Nephron progenitor cell (in vitro differentiated cells): ENCODE measurements around the gene CACNA2D2.

Experiments used
- DNase-seq: peaks from one replicate; pipeline ENCODE4 v3.0.0; 2021
- H3K27ac Mint-ChIP-seq: 2 replicates; pipeline ENCODE4 v1.8.0; 2021; ENCODE audit warnings: mild to moderate bottlenecking, moderate library complexity, mixed read lengths
- H3K27me3 Mint-ChIP-seq: 2 replicates; pipeline ENCODE4 v1.8.0; 2021; ENCODE audit warnings: mild to moderate bottlenecking, low read depth, mixed read lengths; ENCODE audit not compliant: poor library complexity
- H3K36me3 Mint-ChIP-seq: 2 replicates; pipeline ENCODE4 v1.8.0; 2021; ENCODE audit warnings: low read depth, mixed read lengths
- H3K4me1 Mint-ChIP-seq: 2 replicates; pipeline ENCODE4 v1.8.0; 2021; ENCODE audit warnings: mixed read lengths
- H3K4me3 Mint-ChIP-seq: 2 replicates; pipeline ENCODE4 v1.8.0; 2021; ENCODE audit warnings: mild to moderate bottlenecking, moderate library complexity, mixed read lengths
- H3K9me3 Mint-ChIP-seq: 2 replicates; pipeline ENCODE4 v1.8.0; 2021; ENCODE audit warnings: mild to moderate bottlenecking, moderate library complexity, mixed read lengths
- TF ChIP-seq, protein P1 (sequence below): fragments of 200-600 bp; sonication (generic); IDR thresholded peaks from 2 replicates; pipeline ENCODE4 v1.5.0; 2021; ENCODE audit warnings: antibody characterized with exemption

Gene CACNA2D2

GRCh38 chr3:50338965-50339364 lies 164.5 kb downstream of the CACNA2D2 start:
- Mint-ChIP-seq H3K4me3 (peak overlapping the region; percentile 94), H3K36me3 (no peaks in the 10 kb centered on the region), H3K9me3 (peaks cover 2% of the 10 kb centered on the region), H3K27ac (no peak overlapping the region), H3K4me1 (peaks cover 50% of the 10 kb centered on the region), H3K27me3 (peaks cover 63% of the 10 kb centered on the region)
- no peak for DNase-seq
- TF ChIP-seq, protein P1, sequence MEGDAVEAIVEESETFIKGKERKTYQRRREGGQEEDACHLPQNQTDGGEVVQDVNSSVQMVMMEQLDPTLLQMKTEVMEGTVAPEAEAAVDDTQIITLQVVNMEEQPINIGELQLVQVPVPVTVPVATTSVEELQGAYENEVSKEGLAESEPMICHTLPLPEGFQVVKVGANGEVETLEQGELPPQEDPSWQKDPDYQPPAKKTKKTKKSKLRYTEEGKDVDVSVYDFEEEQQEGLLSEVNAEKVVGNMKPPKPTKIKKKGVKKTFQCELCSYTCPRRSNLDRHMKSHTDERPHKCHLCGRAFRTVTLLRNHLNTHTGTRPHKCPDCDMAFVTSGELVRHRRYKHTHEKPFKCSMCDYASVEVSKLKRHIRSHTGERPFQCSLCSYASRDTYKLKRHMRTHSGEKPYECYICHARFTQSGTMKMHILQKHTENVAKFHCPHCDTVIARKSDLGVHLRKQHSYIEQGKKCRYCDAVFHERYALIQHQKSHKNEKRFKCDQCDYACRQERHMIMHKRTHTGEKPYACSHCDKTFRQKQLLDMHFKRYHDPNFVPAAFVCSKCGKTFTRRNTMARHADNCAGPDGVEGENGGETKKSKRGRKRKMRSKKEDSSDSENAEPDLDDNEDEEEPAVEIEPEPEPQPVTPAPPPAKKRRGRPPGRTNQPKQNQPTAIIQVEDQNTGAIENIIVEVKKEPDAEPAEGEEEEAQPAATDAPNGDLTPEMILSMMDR, result no peak

DNA sequence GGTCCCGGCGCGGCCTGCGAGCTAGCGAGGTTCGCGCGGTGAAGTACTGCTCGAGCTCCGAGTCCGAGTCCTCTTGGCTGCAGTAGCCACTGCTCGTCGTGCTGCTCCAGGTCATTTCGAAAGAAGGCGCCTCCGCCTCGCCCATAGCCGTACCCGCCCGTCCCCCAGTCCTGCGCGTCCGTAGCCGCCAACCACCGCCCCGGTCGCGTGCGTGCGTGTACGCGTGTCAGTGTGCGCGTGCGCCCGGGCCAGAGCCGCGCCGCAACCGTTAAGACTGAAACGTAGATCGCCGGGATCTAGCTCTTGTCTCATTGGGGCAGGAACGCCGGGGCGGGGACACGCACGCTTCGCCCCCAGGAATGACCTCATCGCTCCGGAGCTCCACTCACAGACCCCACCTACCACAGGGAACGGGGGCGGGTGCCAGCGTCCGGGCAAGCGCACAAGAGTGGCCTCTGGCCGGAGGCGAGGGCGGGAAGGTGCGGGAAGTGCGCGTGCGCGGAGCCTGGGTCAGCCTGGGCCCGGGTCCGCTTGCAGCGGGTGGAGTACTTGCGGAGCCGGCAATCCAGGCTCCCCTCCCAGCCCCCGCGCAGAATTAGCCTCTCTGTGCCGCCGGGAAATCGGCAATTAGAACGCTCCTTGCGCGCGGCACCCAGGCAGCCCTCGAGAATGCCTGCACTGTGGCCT lies 166.1 kb downstream of the CACNA2D2 start:
- peak overlapping the region; percentile 99 for H3K27ac Mint-ChIP-seq
- H3K4me1 Mint-ChIP-seq, result peaks cover 55% of the 10 kb centered on the region
- TF ChIP-seq, protein P1, result no peak
- peak overlapping the region; percentile 94 for H3K4me3 Mint-ChIP-seq
- peaks cover 46% of the 10 kb centered on the region for H3K27me3 Mint-ChIP-seq
- H3K36me3 Mint-ChIP-seq, result no peaks in the 10 kb centered on the region
- DNase-seq, result peak; percentile 99
- H3K9me3 Mint-ChIP-seq, result no peaks in the 10 kb centered on the region

- H3K27me3 Mint-ChIP-seq, result peaks cover 39% of the 10 kb centered on the region
- peaks cover 55% of the 10 kb centered on the region for H3K4me1 Mint-ChIP-seq
- peak overlapping the region; percentile 94 for H3K4me3 Mint-ChIP-seq
- peak overlapping the region; percentile 95 for H3K27ac Mint-ChIP-seq
- no peaks in the 10 kb centered on the region for H3K36me3 Mint-ChIP-seq
- H3K9me3 Mint-ChIP-seq, result no peaks in the 10 kb centered on the region
- TF ChIP-seq, protein P1, result no peak
- DNase-seq, result no peak
These were observed 166.8 kb downstream of the CACNA2D2 start for GRCh38 chr3:50336452-50337174.

DNA sequence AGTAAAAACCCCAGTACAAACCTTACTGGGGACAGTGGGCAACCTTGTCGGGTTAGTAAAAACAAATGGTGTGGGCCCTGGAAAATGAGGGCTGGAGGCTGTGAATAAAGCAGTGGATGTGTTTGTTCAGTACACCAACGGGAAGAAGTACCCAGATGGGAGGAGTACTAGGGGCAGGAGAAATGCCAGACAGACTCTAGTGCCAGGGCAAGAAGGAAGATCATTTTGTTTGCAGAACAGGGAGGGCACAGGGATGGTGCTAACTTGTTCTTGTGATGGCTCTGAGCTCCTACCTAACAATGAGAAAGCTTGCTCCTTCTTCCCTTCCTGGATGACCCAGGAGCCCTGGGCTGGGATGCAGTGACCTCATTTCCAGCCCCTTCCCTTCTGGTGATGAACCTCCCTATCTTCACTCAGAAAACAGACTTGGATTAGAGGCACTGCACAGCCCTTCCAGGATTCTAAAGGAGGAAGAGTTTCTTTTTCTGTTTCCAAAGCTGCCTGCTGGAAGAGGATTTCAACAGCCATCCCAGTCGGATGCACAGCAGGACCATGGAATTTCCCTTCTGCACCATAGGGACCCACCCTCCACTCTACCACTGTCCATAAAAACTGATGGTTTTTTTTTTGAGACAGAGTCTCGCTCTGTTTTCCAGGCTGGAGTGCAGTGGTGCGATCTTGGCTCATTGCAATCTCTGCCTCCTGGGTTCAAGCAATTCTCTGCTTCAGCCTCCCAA lies 168.9 kb downstream of the CACNA2D2 start:
- DNase-seq, result no peak
- peaks cover 48% of the 10 kb centered on the region for H3K4me1 Mint-ChIP-seq
- no peaks in the 10 kb centered on the region for H3K9me3 Mint-ChIP-seq
- peaks cover 18% of the 10 kb centered on the region for H3K27me3 Mint-ChIP-seq
- H3K27ac Mint-ChIP-seq, result peak overlapping the region; percentile 88
- peak overlapping the region; percentile 61 for H3K4me3 Mint-ChIP-seq
- peaks cover 7% of the 10 kb centered on the region for H3K36me3 Mint-ChIP-seq
- TF ChIP-seq, protein P1, result no peak

DNA sequence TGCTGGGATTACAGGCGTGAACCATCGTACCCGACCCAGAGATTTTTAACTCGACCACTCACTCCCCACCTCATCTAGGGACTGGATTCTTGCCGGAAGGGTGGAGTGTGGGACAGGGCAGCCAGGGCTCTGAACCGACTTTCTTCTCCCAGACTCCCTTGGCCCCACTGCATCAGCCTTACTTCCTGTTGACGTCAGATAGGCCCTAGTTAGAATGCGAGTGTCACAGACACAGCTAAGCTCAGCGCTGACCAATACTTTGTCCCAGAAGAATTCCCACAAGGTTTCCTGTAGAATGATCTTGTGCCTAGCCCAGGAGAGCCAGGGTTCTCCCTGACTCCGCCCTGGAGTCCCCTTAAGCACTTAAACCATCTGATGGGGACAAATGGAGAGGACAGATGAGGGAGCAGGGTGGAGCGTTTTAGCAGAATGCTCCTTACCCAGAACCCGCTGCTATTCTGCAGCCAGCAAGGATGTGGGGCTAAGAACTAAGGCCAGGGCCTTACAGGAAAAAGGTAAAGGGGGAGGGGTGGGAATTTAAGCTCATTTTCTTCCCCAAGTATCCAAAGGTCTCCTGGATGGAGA lies 169.6 kb downstream of the CACNA2D2 start:
- H3K27ac Mint-ChIP-seq, result peak overlapping the region; percentile 90
- H3K9me3 Mint-ChIP-seq, result no peaks in the 10 kb centered on the region
- peak overlapping the region; percentile 61 for H3K4me3 Mint-ChIP-seq
- H3K36me3 Mint-ChIP-seq, result peaks cover 7% of the 10 kb centered on the region
- no peak for DNase-seq
- H3K4me1 Mint-ChIP-seq, result peaks cover 41% of the 10 kb centered on the region
- TF ChIP-seq, protein P1, result no peak
- H3K27me3 Mint-ChIP-seq, result peaks cover 12% of the 10 kb centered on the region
